Measurements from ENCODE around the gene GULP1. TPM values are rescaled to one million over a fixed set of nuclear protein-coding genes. Genes with fewer than 3 reads are reported as not detected.

The GULP1 gene
- total RNA-seq, 1 donor from 2014 or later, result 95.5 TPM

DNA sequence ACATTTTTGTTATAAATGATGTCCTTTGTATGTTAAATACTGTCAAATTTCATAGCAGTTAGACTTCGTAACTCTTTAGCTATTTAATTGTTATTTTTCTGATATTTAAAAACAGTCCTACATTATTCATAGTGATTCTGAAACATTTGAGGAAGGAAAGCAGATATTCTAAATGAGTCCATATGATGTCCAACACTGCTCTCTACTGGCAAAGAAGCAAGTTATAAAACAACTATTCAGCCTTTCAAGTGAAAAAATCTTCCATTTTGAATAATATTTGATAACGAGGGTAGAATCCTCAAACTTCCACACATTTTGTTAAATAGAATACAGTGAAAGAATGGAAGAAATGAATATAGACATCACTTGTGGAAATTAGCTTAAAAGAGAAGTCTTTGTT is 220.8 kb downstream of the GULP1 start:
- no peaks in the 10 kb centered on the region for H3K27me3 ChIP-seq (ENCODE audit: control insufficient read depth, insufficient read depth, low read length)
- DNase-seq (ENCODE audit: low read depth), result no peak
- TF ChIP-seq, protein P1, sequence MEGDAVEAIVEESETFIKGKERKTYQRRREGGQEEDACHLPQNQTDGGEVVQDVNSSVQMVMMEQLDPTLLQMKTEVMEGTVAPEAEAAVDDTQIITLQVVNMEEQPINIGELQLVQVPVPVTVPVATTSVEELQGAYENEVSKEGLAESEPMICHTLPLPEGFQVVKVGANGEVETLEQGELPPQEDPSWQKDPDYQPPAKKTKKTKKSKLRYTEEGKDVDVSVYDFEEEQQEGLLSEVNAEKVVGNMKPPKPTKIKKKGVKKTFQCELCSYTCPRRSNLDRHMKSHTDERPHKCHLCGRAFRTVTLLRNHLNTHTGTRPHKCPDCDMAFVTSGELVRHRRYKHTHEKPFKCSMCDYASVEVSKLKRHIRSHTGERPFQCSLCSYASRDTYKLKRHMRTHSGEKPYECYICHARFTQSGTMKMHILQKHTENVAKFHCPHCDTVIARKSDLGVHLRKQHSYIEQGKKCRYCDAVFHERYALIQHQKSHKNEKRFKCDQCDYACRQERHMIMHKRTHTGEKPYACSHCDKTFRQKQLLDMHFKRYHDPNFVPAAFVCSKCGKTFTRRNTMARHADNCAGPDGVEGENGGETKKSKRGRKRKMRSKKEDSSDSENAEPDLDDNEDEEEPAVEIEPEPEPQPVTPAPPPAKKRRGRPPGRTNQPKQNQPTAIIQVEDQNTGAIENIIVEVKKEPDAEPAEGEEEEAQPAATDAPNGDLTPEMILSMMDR (IDR thresholded peaks at IDR 0.05; ENCODE audit: insufficient read depth, low read length, poor library complexity, severe bottlenecking), result peak; percentile 47
- no peak overlapping the region for H3K4me3 ChIP-seq (ENCODE audit: low read depth, low read length)
- no peaks in the 10 kb centered on the region for H3K36me3 ChIP-seq (ENCODE audit: control insufficient read depth, insufficient read depth, low read length)

DNA sequence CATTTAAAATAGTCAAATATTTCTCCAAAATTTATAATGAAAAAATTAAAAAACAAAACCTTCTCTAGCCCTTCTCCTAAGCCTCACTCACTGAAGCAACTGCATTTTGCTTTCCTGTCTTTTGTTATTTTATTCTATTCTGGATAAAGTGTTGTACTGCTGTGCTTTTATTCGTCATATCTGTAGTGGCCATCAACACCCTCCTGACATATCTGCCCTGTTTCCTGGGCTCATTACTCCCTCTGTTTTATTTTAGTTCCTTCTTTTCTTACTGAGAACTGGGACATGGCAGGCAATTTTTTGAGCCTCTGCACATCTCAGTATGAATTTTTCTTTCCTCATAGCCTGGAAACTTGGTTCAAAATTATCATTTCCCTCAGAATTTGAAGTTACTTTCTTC is 224.2 kb downstream of the GULP1 start:
- no peaks in the 10 kb centered on the region for H3K36me3 ChIP-seq (ENCODE audit: control insufficient read depth, insufficient read depth, low read length)
- TF ChIP-seq, protein P1 (IDR thresholded peaks at IDR 0.05; ENCODE audit: insufficient read depth, low read length, poor library complexity, severe bottlenecking), result no peak
- H3K27me3 ChIP-seq (ENCODE audit: control insufficient read depth, insufficient read depth, low read length), result no peaks in the 10 kb centered on the region
- no peak overlapping the region for H3K4me3 ChIP-seq (ENCODE audit: low read depth, low read length)
- DNase-seq (ENCODE audit: low read depth), result no peak

DNA sequence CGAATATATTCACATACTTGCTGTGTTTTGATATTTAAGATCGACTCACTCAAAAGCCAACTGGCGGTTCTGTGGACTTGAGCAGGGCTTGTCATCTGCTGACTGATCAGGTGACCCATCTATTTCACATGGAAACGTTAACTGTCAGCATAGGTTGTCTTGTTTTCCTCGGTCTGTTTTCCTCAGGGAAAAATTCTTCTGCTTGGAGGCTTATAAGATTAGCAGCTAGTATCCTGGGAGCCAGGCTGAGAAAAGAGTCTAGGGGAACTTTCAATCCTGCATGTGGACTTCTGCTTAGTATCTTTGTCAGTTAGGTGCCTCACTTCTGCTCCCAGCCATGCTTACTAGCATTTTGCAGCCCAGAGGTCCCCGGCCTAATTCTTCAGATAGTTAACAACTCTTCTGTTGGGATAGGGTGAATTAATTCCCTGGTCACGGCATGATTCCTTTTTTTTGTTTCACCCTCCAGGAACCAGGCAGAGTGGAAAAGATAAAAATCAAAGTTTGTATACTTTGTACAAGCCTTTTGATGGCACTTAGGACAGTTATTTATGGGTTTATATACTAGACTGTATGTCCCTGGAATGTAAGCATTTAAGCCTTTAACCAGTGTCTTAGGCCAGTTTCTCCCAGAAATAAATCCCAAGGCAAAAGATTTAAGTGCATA is 226.0 kb downstream of the GULP1 start:
- H3K36me3 ChIP-seq (ENCODE audit: control insufficient read depth, insufficient read depth, low read length), result no peaks in the 10 kb centered on the region
- no peak overlapping the region for H3K4me3 ChIP-seq (ENCODE audit: low read depth, low read length)
- no peak for DNase-seq (ENCODE audit: low read depth)
- TF ChIP-seq, protein P1 (IDR thresholded peaks at IDR 0.05; ENCODE audit: insufficient read depth, low read length, poor library complexity, severe bottlenecking), result no peak
- H3K27me3 ChIP-seq (ENCODE audit: control insufficient read depth, insufficient read depth, low read length), result no peaks in the 10 kb centered on the region

DNA sequence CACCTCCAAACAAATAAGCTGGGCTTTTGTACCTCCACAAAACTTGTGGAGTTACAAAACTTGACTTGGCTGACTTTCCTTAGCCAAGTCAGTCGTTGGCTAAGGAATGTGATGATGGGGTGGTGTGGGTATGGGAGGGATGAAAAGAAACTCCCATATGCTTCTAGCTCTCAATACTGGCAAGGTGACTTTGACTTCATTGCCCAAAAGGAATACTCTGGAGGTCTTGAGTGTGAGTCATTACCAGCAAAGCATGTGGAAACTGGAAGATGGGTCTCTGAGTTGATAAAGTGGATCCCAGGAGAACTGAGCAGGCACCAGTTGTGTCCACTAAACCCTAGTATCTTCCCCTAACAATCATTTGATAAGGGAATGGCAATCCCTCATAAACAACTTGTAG is 226.7 kb downstream of the GULP1 start:
- H3K27me3 ChIP-seq (ENCODE audit: control insufficient read depth, insufficient read depth, low read length), result no peaks in the 10 kb centered on the region
- DNase-seq (ENCODE audit: low read depth), result no peak
- TF ChIP-seq, protein P1 (IDR thresholded peaks at IDR 0.05; ENCODE audit: insufficient read depth, low read length, poor library complexity, severe bottlenecking), result no peak
- H3K36me3 ChIP-seq (ENCODE audit: control insufficient read depth, insufficient read depth, low read length), result no peaks in the 10 kb centered on the region
- H3K4me3 ChIP-seq (ENCODE audit: low read depth, low read length), result no peak overlapping the region

- DNase-seq (ENCODE audit: low read depth), result no peak
- TF ChIP-seq, protein P1 (IDR thresholded peaks at IDR 0.05; ENCODE audit: insufficient read depth, low read length, poor library complexity, severe bottlenecking), result no peak
- Histone ChIP-seq H3K4me3 (ENCODE audit: low read depth, low read length) (no peak overlapping the region), H3K27me3 (ENCODE audit: control insufficient read depth, insufficient read depth, low read length) (no peaks in the 10 kb centered on the region), H3K36me3 (ENCODE audit: control insufficient read depth, insufficient read depth, low read length) (no peaks in the 10 kb centered on the region)
Observed at GRCh38 chr2:188519136-188519535, 227.5 kb downstream of the GULP1 start.

- Histone ChIP-seq H3K36me3 (ENCODE audit: control insufficient read depth, insufficient read depth, low read length) (no peaks in the 10 kb centered on the region), H3K4me3 (ENCODE audit: low read depth, low read length) (no peak overlapping the region), H3K27me3 (ENCODE audit: control insufficient read depth, insufficient read depth, low read length) (no peaks in the 10 kb centered on the region)
- TF ChIP-seq, protein P1 (IDR thresholded peaks at IDR 0.05; ENCODE audit: insufficient read depth, low read length, poor library complexity, severe bottlenecking), result no peak
- DNase-seq (ENCODE audit: low read depth), result no peak
Observed at GRCh38 chr2:188522517-188522916, 230.8 kb downstream of the GULP1 start.

All from kidney epithelial cell (primary cell).